Gastrocnemius medialis (tissue), 4 donors: ENCODE measurements around the gene CACNA1C.

Experiments used
- CTCF ChIP-seq, 5 experiments: fragments of 450-650 bp in 3 of 5; fragments of 200-600 bp in 2 of 5; sonication (generic) in 2 of 5; IDR thresholded peaks in 4 of 5; conservative IDR thresholded peaks in 1 of 5; 1 replicate in 4 of 5; 2 replicates in 1 of 5; pipeline ENCODE4 v1.5.1; 2016 to 2019; ENCODE audit warnings: antibody characterized with exemption in 5 of 5, mild to moderate bottlenecking in 3 of 5, moderate library complexity in 3 of 5
- POLR2A ChIP-seq, 2 donors: fragments of 450-650 bp; IDR thresholded peaks; one replicate each; pipeline ENCODE4 v1.6.1; 2017; ENCODE audit warnings: antibody characterized with exemption in 2 of 2, mild to moderate bottlenecking in 2 of 2, moderate library complexity in 2 of 2

GRCh38 chr12:2384533-2385351 lies 332.0 kb downstream of the CACNA1C start:
- TF ChIP-seq CTCF (IDR thresholded peaks at IDR 0.05 in 4 of 5, conservative IDR thresholded peaks at IDR 0.05 in 1 of 5) = no peak
- TF ChIP-seq POLR2A (IDR thresholded peaks at IDR 0.05) = no peak
